SH-SY5Y (cell line): ENCODE measurements around the gene VAMP4.

Experiments
- GATA2 ChIP-seq: IDR thresholded peaks from 2 replicates; pipeline ENCODE4 v1.6.1; 2011; ENCODE audit warnings: mild to moderate bottlenecking, low read depth, low read length
- GATA3 ChIP-seq: IDR thresholded peaks from 2 replicates; pipeline ENCODE4 v1.6.1; 2011; ENCODE audit warnings: low read depth, mild to moderate bottlenecking, low read length, moderate library complexity

VAMP4 gene

GRCh38 chr1:171762143-171762563, 20.3 kb upstream of the VAMP4 start:
- no peak for TF ChIP-seq GATA2
- no peak for TF ChIP-seq GATA3

- no peak for TF ChIP-seq GATA2
These were observed 16.1 kb upstream of the VAMP4 start for GRCh38 chr1:171758011-171758410.

GRCh38 chr1:171756856-171757255, 15.0 kb upstream of the VAMP4 start:
- TF ChIP-seq GATA3 (no peak), GATA2 (no peak)

GRCh38 chr1:171754971-171755370, 13.1 kb upstream of the VAMP4 start:
- TF ChIP-seq GATA3 (no peak), GATA2 (no peak)

- TF ChIP-seq GATA2 (no peak), GATA3 (no peak)
These were observed 12.5 kb upstream of the VAMP4 start for GRCh38 chr1:171754353-171754705.

- no peak for TF ChIP-seq GATA3
- TF ChIP-seq GATA2, result no peak
These were observed 12.0 kb upstream of the VAMP4 start for GRCh38 chr1:171753685-171754352.

- no peak for TF ChIP-seq GATA3
These were observed 11.3 kb upstream of the VAMP4 start for GRCh38 chr1:171753182-171753581.

GRCh38 chr1:171751221-171751620, 9.4 kb upstream of the VAMP4 start:
- TF ChIP-seq GATA3, result no peak
- TF ChIP-seq GATA2, result no peak

- TF ChIP-seq GATA3 (no peak), GATA2 (no peak)
These were observed 6.8 kb upstream of the VAMP4 start for GRCh38 chr1:171748651-171749050.

- TF ChIP-seq GATA2 (no peak), GATA3 (no peak)
These were observed 3.1 kb upstream of the VAMP4 start for GRCh38 chr1:171744986-171745385.

- TF ChIP-seq GATA3 (no peak), GATA2 (no peak)
These were observed 1.4 kb upstream of the VAMP4 start for GRCh38 chr1:171743081-171743870.

- TF ChIP-seq GATA3, result peak; percentile 72
- peak; percentile 90 for TF ChIP-seq GATA2
These were observed 685 bp upstream of the VAMP4 start for GRCh38 chr1:171742577-171742922.

GRCh38 chr1:171740987-171741871, 636 bp downstream of the VAMP4 start:
- TF ChIP-seq GATA3, result no peak
- TF ChIP-seq GATA2, result no peak

- no peak for TF ChIP-seq GATA3
- no peak for TF ChIP-seq GATA2
These were observed 1.5 kb downstream of the VAMP4 start for GRCh38 chr1:171740356-171740863.
